NCI-H1105 treated with DMSO at 0.1 percent for 48 hours (cell line): ENCODE measurements around the gene NOM1.
A peak's percentile ranks its signal among the peaks of the same experiment; 100 is the strongest.
"Not testable (repeated sequence)": the region's sequence is repeated elsewhere in the genome, so short reads cannot be mapped to it uniquely, and the experiment has no call there.

Experiments used
- DNase-seq: peaks from one replicate; lab custom pipeline; 2025; lab: John Stamatoyannopoulos, UW

Gene NOM1

DNA sequence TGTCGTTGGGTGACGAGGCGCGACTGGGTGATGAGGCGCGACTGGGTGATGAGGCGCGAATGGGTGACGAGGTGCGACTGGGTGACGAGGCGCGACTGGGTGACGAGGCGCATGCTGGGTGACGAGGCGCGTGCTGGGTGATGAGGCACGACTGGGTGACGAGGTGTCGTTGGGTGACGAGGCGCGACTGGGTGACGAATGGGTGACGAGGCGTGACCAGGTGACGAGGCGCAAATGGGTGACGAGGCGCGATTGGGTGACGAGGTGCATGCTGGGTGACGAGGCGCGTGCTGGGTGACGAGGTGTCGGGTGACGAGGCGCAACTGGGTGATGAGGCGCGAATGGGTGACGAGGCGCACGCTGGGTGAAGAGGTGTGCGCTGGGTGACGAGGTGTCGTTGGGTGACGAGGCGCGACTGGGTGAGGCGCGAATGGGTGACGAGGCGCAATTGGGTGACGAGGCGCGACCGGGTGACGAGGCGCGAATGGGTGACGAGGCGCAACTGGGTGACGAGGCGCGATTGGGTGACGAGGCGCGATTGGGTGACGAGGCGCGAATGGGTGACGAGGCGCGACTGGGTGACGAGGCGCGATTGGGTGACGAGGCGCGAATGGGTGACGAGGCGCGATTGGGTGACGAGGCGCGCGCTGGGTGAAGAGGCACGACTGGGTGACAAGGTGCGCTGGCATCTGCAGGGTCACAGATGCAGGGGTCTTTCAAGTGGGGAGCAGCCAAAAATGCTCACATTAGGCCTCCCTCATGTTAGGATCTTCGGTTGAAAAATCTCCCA is 7.9 kb upstream of the NOM1 start:
- DNase-seq: no peak

DNA sequence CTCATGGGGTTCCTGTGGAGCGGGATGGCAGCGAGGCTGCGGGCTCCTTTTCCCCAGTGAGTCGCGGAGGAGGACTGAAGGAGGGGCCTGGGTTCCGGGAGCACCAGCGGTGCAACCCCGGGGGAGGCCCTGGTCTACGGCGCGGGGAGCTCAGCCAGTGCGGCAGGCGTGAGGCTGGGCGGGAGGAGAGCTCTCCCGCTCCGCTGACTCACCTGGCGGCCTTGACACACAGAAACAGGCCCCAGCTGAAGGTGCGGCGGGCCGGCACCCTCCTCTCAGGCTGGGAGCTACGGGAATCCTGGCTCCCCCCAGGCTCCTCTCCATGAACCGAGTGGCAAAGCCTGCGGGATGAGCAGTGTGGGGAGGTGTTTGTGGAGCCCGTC is 6.8 kb upstream of the NOM1 start:
- DNase-seq: no peak

DNA sequence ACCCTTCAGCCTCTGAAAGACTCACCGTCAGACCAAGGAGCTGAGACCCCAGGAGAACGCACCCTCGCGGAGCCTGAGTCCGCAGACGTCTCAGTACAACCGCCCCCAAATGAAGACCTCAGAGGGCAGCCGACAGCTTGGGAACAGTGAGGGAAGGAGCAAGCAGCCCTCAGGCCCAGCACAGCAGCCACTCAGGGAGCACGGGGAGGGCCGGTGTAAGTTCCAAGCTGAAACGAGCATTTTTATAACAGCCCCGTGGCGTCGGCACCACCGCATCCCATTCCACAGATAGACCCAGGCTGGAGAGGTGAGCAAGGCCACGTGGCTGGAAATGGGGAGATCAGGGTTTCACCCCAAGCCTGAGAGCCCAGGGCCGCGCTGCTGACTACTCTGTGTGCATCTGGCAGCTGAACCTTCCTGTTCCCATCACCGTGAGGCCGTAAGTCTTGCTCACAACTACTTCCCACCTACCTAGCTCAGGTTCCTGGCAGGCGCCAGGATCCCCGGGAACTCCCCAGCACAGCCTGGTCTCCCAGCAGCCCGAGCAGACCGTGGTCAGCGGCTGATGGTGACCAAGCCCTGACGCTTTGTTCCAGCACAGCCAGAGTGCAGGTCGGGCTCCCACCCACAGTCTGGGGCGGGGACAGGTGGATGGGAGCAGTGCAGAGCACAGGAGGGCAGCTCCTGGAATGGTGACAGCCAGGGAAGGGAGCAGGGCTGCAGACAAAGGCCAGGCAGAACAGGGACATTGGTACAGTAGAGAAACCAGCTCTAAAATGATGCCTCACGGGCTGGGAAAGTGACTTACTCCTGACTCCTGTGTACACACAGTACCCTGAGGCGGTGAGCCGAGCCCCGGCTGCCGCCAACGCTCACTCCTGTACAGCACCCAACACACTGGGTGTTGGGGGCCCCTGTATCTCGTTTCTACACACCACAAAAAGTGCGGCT is 6.1 kb upstream of the NOM1 start:
- DNase-seq: no peak

DNA sequence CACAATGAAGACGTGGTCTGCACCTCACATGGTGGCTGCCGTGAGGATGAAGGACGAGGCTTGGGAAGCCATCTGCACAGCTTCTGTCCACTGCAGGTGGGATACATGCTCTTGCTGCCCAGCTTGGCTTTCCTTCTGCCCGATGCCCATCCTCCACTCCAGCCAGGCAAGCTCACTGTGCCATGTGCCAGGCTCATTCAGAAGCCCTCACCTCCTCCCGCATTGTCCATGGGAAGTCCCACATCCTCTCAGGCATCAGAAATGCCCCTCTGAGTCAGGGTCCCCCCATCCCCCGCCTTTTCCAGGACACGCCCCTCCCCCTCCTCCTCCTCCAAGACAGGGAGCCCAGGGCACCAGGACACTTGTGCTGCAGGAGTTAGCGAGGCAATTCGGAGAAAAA is 4.6 kb upstream of the NOM1 start:
- no peak for DNase-seq

DNA sequence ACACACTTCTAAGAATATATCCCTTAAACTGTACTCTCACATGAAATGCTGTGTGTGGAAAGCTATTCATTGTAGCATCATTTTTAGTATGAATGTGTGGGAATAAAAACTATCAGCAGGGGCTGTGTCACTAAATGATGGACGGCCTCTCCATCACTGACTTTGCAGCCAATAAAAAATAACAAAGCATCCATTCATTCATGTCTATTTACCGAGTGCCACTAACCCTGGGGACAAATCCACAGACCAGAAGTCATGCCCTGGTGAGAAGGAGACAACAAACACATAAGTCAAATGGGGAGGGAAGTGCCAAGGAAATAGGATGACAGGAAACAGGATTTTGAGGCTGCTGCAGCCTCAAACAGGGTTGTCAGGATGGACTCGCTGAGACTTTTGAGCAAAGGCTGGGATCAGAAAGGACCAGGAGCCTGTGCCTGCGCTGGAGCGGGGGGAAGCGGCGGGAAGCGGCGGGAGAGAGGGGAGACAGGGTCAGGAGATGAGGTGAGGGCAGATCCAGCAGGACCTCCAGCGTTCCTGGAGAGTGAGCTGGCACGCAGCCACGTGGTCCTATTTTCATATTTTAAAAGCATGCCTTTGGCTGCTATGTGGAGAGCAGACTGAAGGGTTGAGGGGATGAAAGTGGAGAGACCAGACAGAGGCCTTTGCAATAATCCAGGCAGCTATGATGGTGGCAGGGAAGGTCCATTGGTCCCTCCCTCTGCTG is 2.2 kb upstream of the NOM1 start:
- no peak for DNase-seq

DNA sequence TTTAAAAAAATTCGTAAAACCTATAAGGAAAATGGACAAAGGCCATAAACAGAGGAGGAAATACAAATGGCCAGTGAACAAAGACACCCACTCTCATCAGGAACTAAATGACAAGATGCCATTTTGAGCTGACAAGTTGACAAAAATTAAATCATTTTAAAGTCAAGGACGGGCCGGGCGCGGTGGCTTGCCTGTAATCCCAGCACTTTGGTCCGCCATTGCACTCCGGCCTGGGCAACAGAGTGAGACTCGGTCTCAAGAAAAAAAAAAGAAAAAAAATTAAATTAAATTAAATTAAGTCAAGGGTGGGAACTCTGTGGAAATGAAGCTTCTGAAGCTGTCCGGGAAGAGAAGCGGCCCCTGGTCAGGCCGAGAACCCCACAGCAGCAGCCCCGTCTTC is 1.2 kb upstream of the NOM1 start:
- DNase-seq: no peak

DNA sequence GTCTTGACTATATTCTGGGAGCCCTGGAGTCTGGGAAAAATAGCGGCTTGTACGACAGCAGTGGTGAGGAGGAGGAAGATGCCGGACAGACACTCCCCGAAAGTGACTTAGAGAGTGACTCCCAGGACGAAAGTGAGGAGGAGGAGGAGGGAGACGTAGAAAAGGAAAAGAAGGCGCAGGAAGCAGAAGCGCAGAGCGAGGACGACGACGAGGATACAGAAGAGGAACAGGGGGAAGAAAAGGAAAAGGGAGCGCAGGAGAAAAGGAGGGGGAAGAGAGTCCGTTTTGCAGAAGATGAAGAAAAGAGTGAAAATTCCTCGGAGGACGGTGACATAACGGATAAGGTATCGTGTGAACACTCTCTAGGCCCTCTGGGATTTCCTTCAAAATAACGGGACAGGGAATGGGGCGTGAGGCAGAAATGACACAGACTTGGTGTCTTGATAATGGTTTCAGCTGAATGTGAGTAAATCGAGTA is 908 bp downstream of the NOM1 start:
- no peak for DNase-seq

DNA sequence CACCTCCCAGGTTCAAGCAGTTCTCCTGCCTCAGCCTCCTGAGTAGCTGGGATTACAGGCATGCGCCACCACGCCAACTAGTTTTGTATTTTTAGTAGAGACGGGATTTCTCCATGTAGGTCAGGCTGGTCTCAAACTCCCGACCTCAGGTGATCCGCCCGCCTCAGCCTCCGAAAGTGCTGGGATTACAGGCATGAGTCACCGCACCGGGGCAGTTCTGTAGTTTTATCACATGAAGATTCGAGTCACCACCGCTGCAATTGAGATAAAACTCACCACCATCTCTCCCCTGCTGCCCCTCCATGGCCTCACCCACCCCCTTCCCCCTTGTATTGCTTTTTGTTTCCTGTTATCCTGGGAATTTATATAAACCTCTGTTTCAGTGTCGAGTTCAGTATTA is 3.7 kb downstream of the NOM1 start:
- not testable (repeated sequence) for DNase-seq

DNA sequence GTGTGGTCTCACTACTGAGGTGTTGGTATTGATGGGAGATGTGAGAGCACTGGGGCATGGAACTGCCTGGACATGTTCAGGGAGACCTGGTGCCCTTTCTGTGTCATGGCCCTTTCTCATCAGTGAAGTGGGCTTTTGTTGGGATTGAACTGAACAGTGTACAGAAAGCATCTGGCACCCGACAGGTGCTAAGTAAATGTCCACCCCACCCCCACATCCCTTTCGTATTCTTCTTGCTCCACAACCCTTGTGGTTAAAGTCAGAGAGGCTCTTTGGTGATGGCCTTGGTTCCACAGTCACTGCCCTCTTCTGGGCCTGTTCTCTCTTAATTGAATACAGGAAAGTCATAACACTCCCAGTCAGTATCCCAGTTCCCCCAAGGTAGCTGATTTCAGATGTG is 5.4 kb downstream of the NOM1 start:
- no peak for DNase-seq

DNA sequence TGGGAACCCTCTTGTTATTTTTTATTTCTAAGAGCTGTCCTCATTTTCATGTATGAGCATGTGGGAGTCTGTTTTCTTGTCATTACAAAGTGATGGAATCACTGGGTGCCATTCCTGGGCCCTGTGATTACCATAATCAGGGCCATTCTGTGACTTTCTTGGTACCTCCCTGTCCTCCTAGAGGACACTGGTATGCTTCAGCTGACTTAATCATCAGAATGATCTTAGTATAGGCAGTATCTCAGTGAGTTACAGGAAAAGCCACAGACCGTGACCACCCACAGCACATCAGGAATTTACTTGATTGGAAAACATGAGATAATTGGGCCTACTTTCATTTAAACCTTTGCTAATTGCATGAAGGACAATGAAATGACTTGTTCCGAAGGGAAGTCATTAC is 7.2 kb downstream of the NOM1 start:
- DNase-seq: no peak

DNA sequence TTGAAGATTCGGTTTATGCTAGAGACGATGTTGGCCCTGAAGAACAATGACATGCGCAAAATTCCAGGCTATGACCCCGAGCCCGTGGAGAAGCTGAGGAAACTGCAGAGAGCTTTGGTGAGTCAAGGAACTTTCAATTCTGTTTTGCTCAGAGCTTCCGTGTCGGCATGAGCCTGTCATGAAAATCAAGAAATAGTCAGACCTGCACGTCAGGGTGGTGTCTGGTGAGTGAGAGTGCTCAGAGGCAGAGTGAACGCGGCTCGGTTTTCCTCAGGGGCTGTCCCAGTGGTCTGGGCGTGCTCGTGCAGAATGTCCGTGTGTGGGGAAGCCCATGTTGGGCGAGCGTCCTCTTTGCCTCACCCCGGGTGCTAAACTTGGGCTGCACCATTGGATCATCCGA is 12.6 kb downstream of the NOM1 start:
- no peak for DNase-seq

DNA sequence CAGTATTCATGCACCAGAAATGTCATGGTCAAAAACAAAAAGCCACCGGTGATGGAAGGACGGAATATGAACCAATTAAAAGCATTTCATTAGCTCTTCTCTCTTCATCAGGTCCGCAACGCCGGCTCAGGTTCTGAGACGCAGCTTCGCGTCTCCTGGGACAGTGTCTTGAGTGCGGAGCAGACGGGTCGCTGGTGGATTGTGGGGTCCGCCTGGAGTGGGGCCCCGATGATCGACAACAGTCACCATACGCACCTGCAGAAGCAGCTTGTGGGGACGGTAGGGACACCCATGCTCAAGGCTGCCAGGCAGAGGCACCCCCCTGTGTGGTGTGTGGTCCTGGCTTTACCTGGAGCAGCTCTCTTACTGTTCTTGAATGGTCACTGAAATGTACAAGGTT is 13.4 kb downstream of the NOM1 start:
- no peak for DNase-seq

DNA sequence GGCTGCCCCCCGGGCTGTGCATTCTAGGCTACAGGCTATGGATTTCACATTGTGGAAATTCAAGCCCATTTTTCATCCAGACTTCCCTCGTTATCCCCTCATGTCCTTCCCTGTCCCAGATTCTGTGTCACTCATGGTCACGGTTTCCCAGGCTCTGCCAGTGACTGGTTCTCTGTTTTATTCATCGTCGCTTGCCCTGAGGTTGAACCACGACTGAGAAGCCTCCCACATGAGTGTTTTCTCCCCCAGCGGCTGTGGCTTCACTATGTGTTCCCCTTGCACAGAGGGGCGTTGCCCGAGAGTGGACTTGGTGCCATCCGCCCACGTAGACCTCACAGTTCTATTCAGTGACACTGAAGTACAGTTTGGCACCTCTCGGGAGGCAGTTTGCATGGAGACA is 14.0 kb downstream of the NOM1 start:
- DNase-seq: no peak

DNA sequence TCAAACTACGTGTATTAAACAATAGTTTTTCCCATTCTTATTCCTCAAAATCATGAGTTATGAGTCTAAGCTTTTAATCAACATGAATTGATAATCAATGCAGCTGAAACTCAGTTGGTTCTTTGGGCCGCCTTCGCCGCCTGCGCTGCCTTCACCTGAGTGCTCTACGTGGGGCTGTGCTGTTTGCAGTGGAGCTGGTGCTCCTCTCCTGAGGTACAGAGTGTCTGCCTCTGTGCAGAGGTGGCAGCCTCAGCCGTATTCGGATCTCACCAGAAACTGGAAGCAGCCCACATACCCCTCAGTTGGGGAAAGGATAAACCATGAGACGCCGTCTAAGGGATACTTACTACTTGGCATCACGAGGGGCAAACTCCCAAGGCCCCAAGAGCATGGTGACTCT is 15.5 kb downstream of the NOM1 start:
- DNase-seq: no peak

DNA sequence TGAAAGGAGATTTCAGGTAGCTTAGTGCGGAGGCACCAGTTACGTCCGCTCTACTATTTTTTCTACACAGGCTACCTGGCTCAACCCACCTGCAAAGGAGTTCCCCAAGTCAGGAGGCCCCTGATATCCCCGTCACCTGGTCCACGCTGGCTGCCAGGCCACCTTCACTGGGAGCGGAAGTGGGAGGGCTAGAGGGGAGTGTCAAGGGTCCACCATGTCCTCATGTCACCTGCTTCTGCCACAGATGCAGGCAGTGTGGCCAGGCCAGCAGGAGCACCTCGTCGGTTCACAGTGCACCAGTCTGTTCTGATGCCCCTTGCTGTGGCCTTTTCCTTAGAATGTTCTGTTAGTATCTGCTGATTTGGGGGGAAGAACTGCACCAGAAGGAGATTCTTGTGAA is 16.9 kb downstream of the NOM1 start:
- no peak for DNase-seq

DNA sequence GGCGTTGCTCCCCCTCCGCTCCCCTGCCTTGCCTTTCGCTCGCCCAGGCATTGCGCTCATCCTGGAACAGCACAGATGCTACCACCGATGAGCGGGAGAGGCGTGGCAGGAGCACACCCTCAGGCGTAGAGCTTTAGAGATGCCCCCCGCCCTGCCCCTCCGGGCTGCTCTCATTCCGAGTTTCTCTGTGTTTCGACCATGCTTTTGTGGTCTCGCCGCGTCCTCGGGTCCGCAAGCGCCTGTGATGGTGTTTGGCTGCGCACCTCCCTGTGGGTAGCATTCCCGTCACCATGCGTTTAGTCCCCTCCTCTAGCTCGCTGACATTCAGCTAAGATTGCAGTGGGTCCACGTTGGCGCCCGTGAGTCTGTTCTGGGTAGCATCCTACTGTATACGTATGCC is 18.7 kb downstream of the NOM1 start:
- no peak for DNase-seq

DNA sequence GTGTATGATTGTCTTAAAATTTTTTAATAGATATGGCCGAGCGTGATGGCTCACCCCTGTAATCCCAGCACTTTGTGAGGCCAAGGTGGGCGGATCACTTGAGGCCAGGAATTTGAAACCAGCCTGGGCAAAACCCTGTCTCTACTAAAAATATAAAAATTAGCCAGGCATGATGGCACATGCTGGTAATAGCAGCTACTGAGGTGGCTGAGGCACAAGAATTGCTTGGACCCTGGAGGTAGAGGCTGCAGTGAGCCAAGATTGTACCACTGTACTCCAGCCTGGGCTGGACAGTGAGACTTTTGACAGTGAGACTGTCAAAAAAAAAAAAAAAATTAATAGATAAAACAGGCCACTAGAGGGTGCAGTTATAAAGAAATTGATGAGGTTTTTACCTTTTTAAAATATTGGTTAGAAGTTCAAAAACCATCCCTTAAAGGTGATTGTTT is 20.5 kb downstream of the NOM1 start:
- peak; percentile 22 for DNase-seq

DNA sequence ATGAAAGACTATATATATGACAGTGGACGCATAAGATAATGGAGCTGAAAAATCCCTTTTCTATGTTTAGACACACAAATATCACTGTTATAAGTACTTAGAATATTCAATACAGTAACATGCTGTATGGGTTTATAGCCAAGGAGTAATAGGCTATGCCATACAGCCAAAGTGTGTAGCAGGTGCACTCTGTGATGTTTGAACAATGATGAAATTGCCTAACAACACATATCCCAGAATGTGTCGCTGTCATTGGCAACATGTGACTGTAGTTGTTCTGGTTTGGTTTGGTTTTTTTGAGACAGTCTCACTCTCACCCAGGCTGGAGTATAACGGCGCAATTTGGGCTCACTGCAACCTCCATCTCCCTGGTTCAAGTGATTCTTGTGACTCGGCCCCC is 26.1 kb downstream of the NOM1 start:
- no peak for DNase-seq

DNA sequence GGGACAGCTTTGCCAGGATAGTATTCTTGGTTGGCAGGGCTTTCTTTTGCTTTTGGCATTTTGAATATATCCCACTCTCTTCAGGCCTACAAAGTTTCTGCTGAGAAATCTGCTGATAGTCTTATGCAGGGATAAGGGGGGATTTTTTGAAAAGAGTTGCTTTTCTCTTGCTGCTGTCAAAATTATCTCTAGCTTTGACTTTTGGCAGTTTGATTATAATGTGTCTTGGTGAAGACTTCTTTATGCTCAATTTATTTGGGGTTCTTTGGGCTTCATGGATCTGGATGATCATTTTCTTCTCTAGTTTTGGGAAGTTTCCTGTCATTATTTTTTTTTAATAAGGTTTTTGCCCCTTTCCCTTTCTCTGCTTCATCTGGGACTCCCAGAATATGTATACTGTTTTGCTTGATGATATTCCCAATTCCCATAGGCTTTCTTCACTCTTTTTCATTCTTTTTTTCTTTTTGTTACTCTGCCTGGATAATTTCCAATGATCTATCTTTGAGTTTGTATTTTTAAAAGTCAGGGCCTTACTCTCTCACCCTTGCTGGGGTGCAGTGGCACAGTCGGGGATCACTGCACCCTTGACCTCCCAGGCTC is 29.6 kb downstream of the NOM1 start:
- no peak for DNase-seq

DNA sequence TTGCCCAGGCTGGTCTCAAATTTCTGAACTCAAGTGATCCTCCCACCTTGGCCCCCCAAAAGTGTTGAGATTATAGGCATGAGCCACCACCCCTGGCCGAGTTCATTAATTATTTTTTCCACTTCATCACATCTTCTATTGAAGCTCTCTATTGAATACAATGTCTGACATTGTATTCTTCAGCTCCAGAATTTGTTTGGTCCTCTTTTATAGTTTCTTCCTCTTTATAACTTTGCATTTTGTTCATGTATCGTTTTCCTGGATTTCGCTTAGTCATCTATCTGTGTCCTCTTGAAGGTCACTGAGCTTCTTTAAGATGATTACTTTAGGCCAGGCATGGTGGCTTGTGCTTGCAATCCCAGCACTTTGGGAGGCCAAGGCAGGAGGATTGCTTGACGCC is 30.2 kb downstream of the NOM1 start:
- no peak for DNase-seq

DNA sequence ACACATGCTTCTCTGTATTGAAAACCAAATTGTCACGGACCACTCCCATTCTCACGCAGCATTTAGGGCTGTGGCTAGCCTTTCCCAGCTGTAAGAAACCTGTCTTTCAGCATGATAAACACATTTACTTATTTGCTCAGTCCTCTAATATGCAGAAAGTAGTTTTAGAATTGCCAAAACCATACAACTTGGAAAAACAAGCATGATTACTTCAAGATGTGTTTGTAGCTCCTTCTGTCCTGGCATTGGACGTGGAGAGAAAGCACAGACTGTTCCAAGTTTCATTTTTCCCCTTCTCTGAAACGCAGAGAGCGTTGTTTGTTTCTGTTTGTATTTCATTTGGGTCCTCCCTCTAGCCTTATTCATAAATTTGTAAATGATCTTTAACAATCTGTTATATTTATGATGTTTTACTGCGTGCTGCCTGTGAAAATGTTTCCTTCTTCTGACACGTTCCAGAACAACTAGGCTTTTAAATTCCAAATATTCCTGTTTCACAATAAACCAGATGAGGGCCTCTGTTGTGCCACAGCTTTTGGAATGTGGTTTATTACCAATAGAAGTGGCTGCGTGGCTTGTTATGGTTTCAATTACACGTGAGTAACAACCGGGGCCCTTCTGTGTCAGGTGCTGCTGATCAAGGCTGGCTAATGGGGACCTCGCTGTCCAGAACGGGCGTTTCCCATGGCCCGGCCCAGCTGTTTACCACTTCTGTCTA is 34.8 kb downstream of the NOM1 start:
- DNase-seq: no peak
